ENCODE results near the gene CYTH4.

DNA sequence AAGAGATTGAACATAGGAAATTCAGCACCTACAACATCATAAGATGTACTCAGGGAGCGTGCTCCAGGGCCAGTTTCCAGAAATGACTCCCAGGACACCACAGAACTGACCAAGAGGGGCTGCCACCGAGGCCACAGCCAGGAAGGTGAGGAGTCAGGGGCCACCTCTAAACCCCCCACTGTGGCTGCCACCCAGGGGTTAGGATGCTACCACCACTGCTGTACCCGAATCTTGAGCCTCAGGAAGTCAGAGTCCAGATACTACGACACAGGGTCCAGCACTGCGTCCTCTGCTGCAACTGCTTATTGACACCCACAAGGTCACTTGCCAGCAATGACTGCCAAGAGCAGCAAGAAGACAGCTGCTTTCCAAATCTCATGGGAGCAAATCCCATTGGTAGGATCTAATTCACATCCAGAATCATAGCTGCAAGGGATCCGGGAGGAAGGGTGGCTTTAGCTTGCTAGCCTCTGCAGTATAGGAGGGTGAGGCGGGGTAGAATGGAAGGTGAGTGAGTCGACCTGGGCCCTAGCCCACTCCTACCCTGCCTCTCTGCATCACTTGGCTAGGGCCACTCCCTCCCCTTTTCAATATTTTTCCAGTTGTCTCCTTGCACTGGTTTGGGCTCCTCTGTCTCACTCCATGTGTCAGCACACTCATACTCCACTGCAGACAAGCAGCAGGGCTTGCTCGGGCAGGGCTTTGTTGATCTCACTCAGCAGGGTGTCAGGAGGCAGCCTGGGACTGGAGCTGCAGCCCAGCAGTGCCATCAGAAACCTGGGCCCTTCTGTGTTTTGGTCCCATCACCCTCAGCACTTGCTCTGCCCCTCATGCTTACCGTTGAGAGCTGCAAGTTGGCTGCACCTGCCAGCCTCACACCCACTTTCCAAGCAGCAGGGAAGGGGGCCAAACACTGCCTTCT lies 18.1 kb upstream of the CYTH4 start:
- no peak for TF ChIP-seq POLR2AphosphoS5 (IDR thresholded peaks at IDR 0.05)
- TF ChIP-seq, protein P1, sequence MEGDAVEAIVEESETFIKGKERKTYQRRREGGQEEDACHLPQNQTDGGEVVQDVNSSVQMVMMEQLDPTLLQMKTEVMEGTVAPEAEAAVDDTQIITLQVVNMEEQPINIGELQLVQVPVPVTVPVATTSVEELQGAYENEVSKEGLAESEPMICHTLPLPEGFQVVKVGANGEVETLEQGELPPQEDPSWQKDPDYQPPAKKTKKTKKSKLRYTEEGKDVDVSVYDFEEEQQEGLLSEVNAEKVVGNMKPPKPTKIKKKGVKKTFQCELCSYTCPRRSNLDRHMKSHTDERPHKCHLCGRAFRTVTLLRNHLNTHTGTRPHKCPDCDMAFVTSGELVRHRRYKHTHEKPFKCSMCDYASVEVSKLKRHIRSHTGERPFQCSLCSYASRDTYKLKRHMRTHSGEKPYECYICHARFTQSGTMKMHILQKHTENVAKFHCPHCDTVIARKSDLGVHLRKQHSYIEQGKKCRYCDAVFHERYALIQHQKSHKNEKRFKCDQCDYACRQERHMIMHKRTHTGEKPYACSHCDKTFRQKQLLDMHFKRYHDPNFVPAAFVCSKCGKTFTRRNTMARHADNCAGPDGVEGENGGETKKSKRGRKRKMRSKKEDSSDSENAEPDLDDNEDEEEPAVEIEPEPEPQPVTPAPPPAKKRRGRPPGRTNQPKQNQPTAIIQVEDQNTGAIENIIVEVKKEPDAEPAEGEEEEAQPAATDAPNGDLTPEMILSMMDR (IDR thresholded peaks at IDR 0.05): no peak

All from gastroesophageal sphincter (tissue), 3 donors.